ENCODE measurements around the gene REEP1. TPM values are rescaled to one million over a fixed set of nuclear protein-coding genes. Genes with fewer than 3 reads are reported as not detected.

Gene REEP1
- total and polyA plus RNA-seq, 3 donors from 2014 or later: 112 to 342 (median 241) TPM

DNA sequence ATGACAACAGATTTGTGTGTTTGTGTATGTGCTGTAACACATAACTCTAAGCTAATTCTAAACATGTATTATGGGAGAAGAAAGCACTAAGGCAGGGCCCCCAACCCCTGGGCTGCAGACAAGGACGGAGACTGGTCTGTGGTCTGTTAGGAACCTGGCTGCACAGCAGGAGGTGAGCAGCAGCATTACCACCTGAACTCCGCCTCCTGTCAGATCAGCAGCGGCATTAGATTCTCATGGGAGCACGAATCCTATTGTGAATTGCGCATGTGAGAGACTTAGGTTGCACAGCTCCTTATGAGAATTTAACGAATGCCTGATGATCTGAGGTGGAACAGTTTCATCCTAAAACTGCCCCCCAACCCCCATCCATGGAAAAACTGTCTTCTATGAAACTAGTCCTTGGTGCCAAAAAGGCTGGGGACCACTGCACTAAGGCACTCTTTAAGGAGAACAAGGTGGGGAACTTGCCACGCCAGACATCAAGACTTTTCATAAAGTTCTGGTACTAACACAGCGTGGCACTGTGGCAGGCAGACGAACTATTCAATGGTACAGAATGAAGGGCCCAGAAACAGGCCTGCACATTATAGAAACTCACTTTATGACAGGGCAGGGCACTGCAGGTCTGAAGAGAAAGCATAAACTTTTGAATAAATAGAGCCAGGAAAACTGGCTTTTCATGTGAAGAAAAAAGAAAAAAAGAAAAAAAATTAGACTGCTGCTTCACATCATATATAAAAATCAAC lies 14.0 kb downstream of the REEP1 start:
- Histone ChIP-seq H3K27me3 (no peaks in the 10 kb centered on the region), H3K4me3 (no peak overlapping the region), H3K9me3 (no peaks in the 10 kb centered on the region), H3K4me1 (peaks cover 12% of the 10 kb centered on the region), H3K36me3 (ENCODE audit: low read depth, missing control alignments) (no peaks in the 10 kb centered on the region), H3K27ac (no peak overlapping the region)
- TF ChIP-seq, protein P1, sequence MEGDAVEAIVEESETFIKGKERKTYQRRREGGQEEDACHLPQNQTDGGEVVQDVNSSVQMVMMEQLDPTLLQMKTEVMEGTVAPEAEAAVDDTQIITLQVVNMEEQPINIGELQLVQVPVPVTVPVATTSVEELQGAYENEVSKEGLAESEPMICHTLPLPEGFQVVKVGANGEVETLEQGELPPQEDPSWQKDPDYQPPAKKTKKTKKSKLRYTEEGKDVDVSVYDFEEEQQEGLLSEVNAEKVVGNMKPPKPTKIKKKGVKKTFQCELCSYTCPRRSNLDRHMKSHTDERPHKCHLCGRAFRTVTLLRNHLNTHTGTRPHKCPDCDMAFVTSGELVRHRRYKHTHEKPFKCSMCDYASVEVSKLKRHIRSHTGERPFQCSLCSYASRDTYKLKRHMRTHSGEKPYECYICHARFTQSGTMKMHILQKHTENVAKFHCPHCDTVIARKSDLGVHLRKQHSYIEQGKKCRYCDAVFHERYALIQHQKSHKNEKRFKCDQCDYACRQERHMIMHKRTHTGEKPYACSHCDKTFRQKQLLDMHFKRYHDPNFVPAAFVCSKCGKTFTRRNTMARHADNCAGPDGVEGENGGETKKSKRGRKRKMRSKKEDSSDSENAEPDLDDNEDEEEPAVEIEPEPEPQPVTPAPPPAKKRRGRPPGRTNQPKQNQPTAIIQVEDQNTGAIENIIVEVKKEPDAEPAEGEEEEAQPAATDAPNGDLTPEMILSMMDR (IDR thresholded peaks at IDR 0.05): no peak
- no peak for TF ChIP-seq POLR2A (IDR thresholded peaks at IDR 0.05)
- intact Hi-C loops (cut with DNase I; ENCODE audit: low total_unique reads): no loop called here
- DNase-seq: no peak
- 72 to 81% methylated on average over 9 of the region's 9 CpGs for WGBS, 2 donors

DNA sequence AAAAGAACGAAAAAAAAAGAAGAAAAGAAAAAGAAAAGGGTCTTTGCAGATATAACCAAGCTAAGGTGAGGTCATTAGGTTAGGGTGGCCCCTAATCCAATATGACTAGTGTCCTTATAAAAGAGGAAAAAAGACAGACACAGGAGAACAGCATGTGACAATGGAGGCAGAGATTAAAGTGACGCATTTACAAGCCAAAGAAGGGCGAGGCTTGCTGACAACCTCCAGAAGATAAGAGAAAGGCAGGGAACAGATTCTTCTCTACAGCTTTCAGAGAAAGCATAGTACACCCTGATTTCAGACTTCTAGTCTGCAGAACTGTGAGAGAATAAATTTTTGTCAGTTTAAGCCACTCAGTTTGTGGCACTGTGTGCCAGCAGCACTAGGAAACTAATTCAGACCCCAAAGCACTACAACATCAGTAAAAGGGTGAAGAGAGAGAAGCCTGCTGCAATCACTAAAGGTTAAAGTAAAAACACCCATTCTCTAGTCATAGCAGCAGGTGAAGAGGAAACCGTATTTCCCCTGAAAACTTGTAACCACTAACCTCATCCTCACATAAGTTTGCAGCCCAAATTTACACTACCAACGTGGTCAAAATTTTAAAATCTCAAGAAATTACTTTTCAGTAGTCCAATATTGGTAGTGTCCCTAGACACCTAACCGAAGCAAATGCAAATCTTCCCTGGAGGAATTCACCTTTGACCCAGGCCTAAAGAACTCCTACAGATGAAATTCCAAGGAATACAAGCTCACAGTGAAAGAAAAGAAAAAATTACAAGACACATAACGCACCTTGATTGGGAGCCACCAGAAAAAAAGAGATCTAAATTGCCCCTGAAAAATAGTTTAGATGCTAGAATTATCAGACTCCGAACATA lies 17.5 kb downstream of the REEP1 start:
- no peaks in the 10 kb centered on the region for H3K27me3 ChIP-seq
- peaks cover 18% of the 10 kb centered on the region for H3K4me1 ChIP-seq
- TF ChIP-seq, protein P1 (IDR thresholded peaks at IDR 0.05): no peak
- no peak for TF ChIP-seq POLR2A (IDR thresholded peaks at IDR 0.05)
- peak overlapping the region; percentile 62 to 69 for H3K27ac ChIP-seq
- H3K9me3 ChIP-seq: no peaks in the 10 kb centered on the region
- 58 to 67% methylated on average over 8 of the region's 8 CpGs for WGBS, 2 donors
- H3K36me3 ChIP-seq (ENCODE audit: low read depth, missing control alignments): no peaks in the 10 kb centered on the region
- H3K4me3 ChIP-seq: no peak overlapping the region
- DNase-seq: peak; percentile 70
- intact Hi-C loops (cut with DNase I; ENCODE audit: low total_unique reads): no loop called here

DNA sequence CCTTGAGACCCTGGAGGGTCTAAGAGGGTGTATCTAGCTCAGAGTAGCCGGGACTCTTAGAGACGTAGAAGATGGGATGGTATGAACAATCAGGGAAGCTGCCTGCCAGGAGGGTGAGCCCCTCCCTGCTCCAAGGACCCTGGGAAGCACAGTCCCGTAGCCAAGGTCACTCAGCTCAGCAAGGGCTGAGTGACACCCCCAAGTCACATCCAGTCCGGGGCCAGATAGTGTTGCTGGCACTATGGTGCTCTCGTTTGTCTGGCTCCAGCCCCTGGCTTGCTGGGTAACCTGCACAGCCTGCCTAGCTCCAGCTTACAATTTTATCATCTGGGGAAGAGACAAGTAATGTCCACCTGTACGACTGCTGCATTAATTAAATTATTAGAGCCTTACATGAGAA lies 22.3 kb downstream of the REEP1 start:
- H3K27me3 ChIP-seq: no peaks in the 10 kb centered on the region
- peaks cover 22% of the 10 kb centered on the region for H3K4me1 ChIP-seq
- DNase-seq: peak; percentile 59
- 38 to 58% methylated on average over 4 to 6 of the region's 6 CpGs for WGBS, 2 donors
- intact Hi-C loops (cut with DNase I; ENCODE audit: low total_unique reads): no loop called here
- peak overlapping the region; percentile 12 to 58 for H3K27ac ChIP-seq
- H3K4me3 ChIP-seq: no peak overlapping the region
- no peaks in the 10 kb centered on the region for H3K9me3 ChIP-seq
- no peak for TF ChIP-seq POLR2A (IDR thresholded peaks at IDR 0.05)
- TF ChIP-seq, protein P1 (IDR thresholded peaks at IDR 0.05): no peak
- no peaks in the 10 kb centered on the region for H3K36me3 ChIP-seq (ENCODE audit: low read depth, missing control alignments)

DNA sequence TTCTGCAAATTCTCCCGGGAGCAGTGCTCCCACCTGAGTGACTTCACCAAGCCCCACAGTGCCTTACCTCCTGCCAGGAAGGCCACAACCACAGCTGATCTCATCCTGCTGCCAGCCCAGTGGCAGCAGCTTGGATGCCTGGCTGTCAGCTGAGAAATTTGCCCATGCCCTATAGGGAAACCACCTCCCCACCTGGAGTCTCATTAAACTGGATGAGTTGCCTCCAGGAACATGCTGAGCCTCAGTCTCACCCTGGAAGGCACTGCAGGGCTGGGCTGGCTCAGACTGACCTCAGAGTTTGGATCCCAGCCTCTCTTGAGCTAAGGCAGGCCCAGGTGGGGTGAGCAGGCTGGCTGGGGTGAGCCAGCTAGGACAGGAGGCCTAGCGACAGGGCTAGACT lies 23.3 kb downstream of the REEP1 start:
- H3K4me3 ChIP-seq: no peak overlapping the region
- no peaks in the 10 kb centered on the region for H3K9me3 ChIP-seq
- TF ChIP-seq, protein P1 (IDR thresholded peaks at IDR 0.05): no peak
- no peak for TF ChIP-seq POLR2A (IDR thresholded peaks at IDR 0.05)
- peak overlapping the region; percentile 12 to 58 for H3K27ac ChIP-seq
- intact Hi-C loops (cut with DNase I; ENCODE audit: low total_unique reads): no loop called here
- no peaks in the 10 kb centered on the region for H3K27me3 ChIP-seq
- peaks cover 19% of the 10 kb centered on the region for H3K4me1 ChIP-seq
- DNase-seq: no peak
- 69 to 93% methylated on average over 2 of the region's 2 CpGs for WGBS, 2 donors
- H3K36me3 ChIP-seq (ENCODE audit: low read depth, missing control alignments): no peaks in the 10 kb centered on the region

Measured in testis (tissue), 3 donors.